K562 (cell line): ENCODE data around the gene MED16. TPM values are rescaled to one million over a fixed set of nuclear protein-coding genes. Genes with fewer than 3 reads are reported as not detected.

ENCODE experiments used
- CBX3 ChIP-seq, 2 experiments: IDR thresholded peaks; 1 replicate in 1 of 2; 2 replicates in 1 of 2; pipeline ENCODE4 v1.6.1; 2012; ENCODE audit warnings: inconsistent platforms in 2 of 2, low read length in 2 of 2, borderline replicate concordance in 1 of 2, control low read depth in 1 of 2
- CHD7 ChIP-seq: fragments of 200-600 bp; sonication (generic); IDR thresholded peaks from one replicate; pipeline ENCODE4 v1.6.1; 2012; ENCODE audit warnings: mild to moderate bottlenecking, low read depth, low read length, inconsistent platforms
- IRF1 ChIP-seq: sonication (generic); formaldehyde crosslinking; IDR thresholded peaks from 2 replicates; pipeline ENCODE4 v1.8.0; 2022; ENCODE audit warnings: missing genetic modification reagents, mild to moderate bottlenecking, borderline replicate concordance
- IRF9 ChIP-seq: fragments of 450-650 bp; IDR thresholded peaks from 2 replicates; pipeline ENCODE4 v1.6.1; 2016; ENCODE audit warnings: missing biosample characterization, missing genetic modification characterization
- MNT ChIP-seq, 2 experiments: fragments of 450-650 bp; conservative IDR thresholded peaks; 2 replicates each; pipeline ENCODE4 v1.6.1; 2017; ENCODE audit warnings: mild to moderate bottlenecking in 2 of 2, moderate library complexity in 2 of 2
- NCOR1 ChIP-seq: fragments of 450-650 bp; IDR thresholded peaks from 2 replicates; pipeline ENCODE4 v1.6.1; 2016; ENCODE audit warnings: mild to moderate bottlenecking, moderate library complexity
- SFPQ ChIP-seq: fragments of 200-400 bp; formaldehyde crosslinking; IDR thresholded peaks from 2 replicates; pipeline ENCODE4 v1.6.1; 2017; ENCODE audit warnings: mild to moderate bottlenecking, low read depth, low read length, moderate library complexity
- SMAD4 ChIP-seq: fragments of 250-450 bp; sonication (Bioruptor Pico); conservative IDR thresholded peaks from 2 replicates; pipeline ENCODE4 v1.8.0; 2021; ENCODE audit warnings: inconsistent platforms, mild to moderate bottlenecking, moderate library complexity
- ZC3H4 ChIP-seq: sonication (generic); formaldehyde crosslinking; IDR thresholded peaks from 2 replicates; pipeline ENCODE4 v1.9.0; 2021; ENCODE audit warnings: missing genetic modification reagents, borderline replicate concordance
- polyA plus RNA-seq, 8 experiments: library from polyadenylated mRNA; depleted of rRNA in 4 of 8; stranded (reverse) in 5 of 8; unstranded in 3 of 8; fragments of >200 nt; fragmentation: Nextera tagmentation in 2 of 8; fragmentation: Illumina TruSeq in 1 of 8; extraction: Ambion mirVana in 2 of 8; extraction: Trizol in 1 of 8; gene quantifications; 2 replicates each; pipeline versions ENCODE4 v1.2.1 to v1.2.3, GENCODE V29; 2011 to 2014; ENCODE audit warnings: inconsistent platforms in 1 of 8, missing spikeins in 1 of 8
- total RNA-seq, 7 experiments: library from RNA; depleted of rRNA in 6 of 7; stranded (reverse); fragments of >200 nt in 6 of 7; fragmentation: Illumina TruSeq in 2 of 7; extraction: Trizol in 2 of 7; gene quantifications; 2 replicates each; pipeline versions ENCODE4 v1.2.1 to v1.2.3, GENCODE V29; 2011 to 2021; ENCODE audit warnings: low replicate concordance in 1 of 7

Gene MED16
- total and polyA plus RNA-seq, 9 of the 15 experiments (the other 6 are each of a cell fraction or from before 2014, with no cell fraction given), result 0.89 to 59.9 (median 8.6) TPM

- no peak for TF ChIP-seq SFPQ
- TF ChIP-seq NCOR1, result no peak
- TF ChIP-seq CHD7, result no peak
- TF ChIP-seq IRF1, result no peak
- TF ChIP-seq SMAD4 (CRISPR knock-in tag), result no peak
- peak; percentile 97 to 98 for TF ChIP-seq MNT (conservative IDR thresholded peaks at IDR 0.05)
- TF ChIP-seq ZC3H4 (CRISPR knock-in tag), result no peak
- no peak for TF ChIP-seq CBX3 (IDR thresholded peaks at IDR 0.05; ENCODE audit: borderline replicate concordance in 1 of 2, low read length in 2 of 2)
- TF ChIP-seq IRF9 (tag), result no peak
Observed at GRCh38 chr19:862581-863314, 30.2 kb downstream of the MED16 start (continued).
